Aorta (tissue), 5 donors: ENCODE measurements around the gene MTF1. TPM values are rescaled to one million over a fixed set of nuclear protein-coding genes. Genes with fewer than 3 reads are reported as not detected.

Experiments
- ATAC-seq: fragments of 200-7000 bp; cut with Tn5 transposase; one replicate; pipeline ENCODE4 v1.9.1; 2022; ENCODE audit warnings: moderate library complexity; ENCODE audit not compliant: low FRiP score
- DNase-seq, 2 donors: peaks; one replicate each; pipeline ENCODE4 v3.0.0-alpha.2; 2020
- H3K27ac ChIP-seq, 2 donors: one replicate each; pipeline ENCODE4 v1.5.1; 2013; ENCODE audit warnings: low read length in 2 of 2, mild to moderate bottlenecking in 2 of 2, moderate library complexity in 2 of 2, control low read depth in 1 of 2, inconsistent platforms in 1 of 2, low read depth in 1 of 2
- H3K27me3 ChIP-seq, 2 donors: one replicate each; pipeline ENCODE4 v1.6.1; 2013; ENCODE audit warnings: control low read depth in 1 of 2, low read length in 1 of 2, mild to moderate bottlenecking in 1 of 2, moderate library complexity in 1 of 2; ENCODE audit not compliant: insufficient read depth in 2 of 2, control insufficient read depth in 1 of 2
- H3K36me3 ChIP-seq, 2 donors: one replicate each; pipeline ENCODE4 v1.6.1; 2013; ENCODE audit warnings: control low read depth in 1 of 2, low read length in 1 of 2, mild to moderate bottlenecking in 1 of 2; ENCODE audit not compliant: insufficient read depth in 2 of 2, control insufficient read depth in 1 of 2
- H3K4me1 ChIP-seq, 2 donors: one replicate each; pipeline ENCODE4 v1.6.1; 2013; ENCODE audit warnings: low read length in 2 of 2, control low read depth in 1 of 2, mild to moderate bottlenecking in 1 of 2, moderate library complexity in 1 of 2; ENCODE audit not compliant: insufficient read depth in 2 of 2, control insufficient read depth in 1 of 2
- H3K4me3 ChIP-seq, 2 donors: one replicate each; pipeline ENCODE4 v1.5.1; 2013; ENCODE audit warnings: low read length in 2 of 2, control low read depth in 1 of 2, mild to moderate bottlenecking in 1 of 2
- H3K9me3 ChIP-seq: one replicate; pipeline ENCODE4 v1.6.1; 2013; ENCODE audit warnings: mild to moderate bottlenecking, low read length; ENCODE audit not compliant: control insufficient read depth
- WGBS, 2 donors: extraction: QIAGEN DNeasy Blood & Tissue Kit; methylation state at CpG; one replicate each; pipeline ENCODE4 v1.1.7; 2013; 5-methylcytosine and 5-hydroxymethylcytosine counted together
- intact Hi-C, 2 donors: fragments of 100-400 bp; cut with DNase I; formaldehyde crosslinking; loops; one replicate each; pipeline versions ENCODE4 v1.14.2 to v1.15.0; 2022
- polyA plus RNA-seq, 2 donors: library from polyadenylated mRNA; stranded (reverse); fragments of 200-250 nt; gene quantifications; one replicate each; pipeline ENCODE4 v1.2.3, GENCODE V29; 2013
- total RNA-seq, 2 donors: library from RNA; stranded (reverse); fragmentation: NEBNext Ultra II Directional; extraction: Animal tissue kit (Norgen Biotek cat#: 25700); gene quantifications; one replicate each; pipeline ENCODE4 v1.2.1, GENCODE V29; 2021
- donor health status: healthy with polysubstance abuse.
- donor health status: Bipolar disorder and iron deficiency.
- donor health status: DM: no; HTN: no; CAD: no.
- donor health status: DM: no; HTN: no; CAD: no.
- donor health status: DM: yes; HTN: yes; CAD: no.

Gene MTF1
- total and polyA plus RNA-seq, 4 donors = 2.1 to 23.5 (median 11.9) TPM

GRCh38 chr1:37879865-37880264, 20.5 kb upstream of the MTF1 start:
- H3K27ac ChIP-seq = no peak overlapping the region
- DNase-seq (no peak), ATAC-seq (no peak)
- peaks cover 0 to 17% of the 10 kb centered on the region in 2 donors for H3K36me3 ChIP-seq
- H3K4me3 ChIP-seq = no peak overlapping the region
- H3K4me1 ChIP-seq = no peaks in the 10 kb centered on the region
- no peaks in the 10 kb centered on the region for H3K9me3 ChIP-seq
- intact Hi-C loops = no loop called here
- H3K27me3 ChIP-seq = no peaks in the 10 kb centered on the region
- 89 to 90% methylated on average over 4 of the region's 4 CpGs for WGBS, 2 donors

- no peaks in the 10 kb centered on the region for H3K27me3 ChIP-seq
- no peaks in the 10 kb centered on the region for H3K9me3 ChIP-seq
- no peak for DNase-seq
- H3K4me3 ChIP-seq = no peak overlapping the region
- H3K4me1 ChIP-seq = no peaks in the 10 kb centered on the region
- no peak overlapping the region for H3K27ac ChIP-seq
- WGBS, 2 donors = 89% methylated on average over 6 of the region's 6 CpGs
- no peak for ATAC-seq
- H3K36me3 ChIP-seq = peaks cover 5 to 13% of the 10 kb centered on the region in 2 donors
- intact Hi-C loops = no loop called here
Measured at GRCh38 chr1:37878071-37878470, 18.7 kb upstream of the MTF1 start.

GRCh38 chr1:37875833-37876232, 16.4 kb upstream of the MTF1 start:
- H3K27me3 ChIP-seq = no peaks in the 10 kb centered on the region
- no peak for DNase-seq
- no peak for ATAC-seq
- intact Hi-C loops = no loop called here
- no peaks in the 10 kb centered on the region for H3K9me3 ChIP-seq
- H3K4me1 ChIP-seq = no peaks in the 10 kb centered on the region
- no peak overlapping the region for H3K27ac ChIP-seq
- peaks cover 13 to 15% of the 10 kb centered on the region in 2 donors for H3K36me3 ChIP-seq
- 96 to 100% methylated on average over 1 of the region's 1 CpG for WGBS, 2 donors
- H3K4me3 ChIP-seq = no peak overlapping the region

- H3K36me3 ChIP-seq = peaks cover 9 to 15% of the 10 kb centered on the region in 2 donors
Measured at GRCh38 chr1:37872692-37873091, 13.3 kb upstream of the MTF1 start.

GRCh38 chr1:37868466-37868865, 9.1 kb upstream of the MTF1 start:
- WGBS, 2 donors = 52% methylated on average over 2 of the region's 2 CpGs
- no peak overlapping the region for H3K27ac ChIP-seq
- intact Hi-C loops = no loop called here

More at GRCh38 chr1:37872692-37873091, 13.3 kb upstream of the MTF1 start:
- 95 to 96% methylated on average over 1 of the region's 1 CpG for WGBS, 2 donors
- no peaks in the 10 kb centered on the region for H3K27me3 ChIP-seq
- intact Hi-C loops = no loop called here
- DNase-seq (no peak), ATAC-seq (no peak)
- H3K4me3 ChIP-seq = no peak overlapping the region
- H3K4me1 ChIP-seq = no peaks in the 10 kb centered on the region
- H3K9me3 ChIP-seq = no peaks in the 10 kb centered on the region
- no peak overlapping the region for H3K27ac ChIP-seq

GRCh38 chr1:37867784-37868183, 8.4 kb upstream of the MTF1 start:
- Histone ChIP-seq H3K27ac (no peak overlapping the region), H3K36me3 (peaks cover 13 to 16% of the 10 kb centered on the region in 2 donors), H3K4me3 (no peak overlapping the region), H3K9me3 (no peaks in the 10 kb centered on the region), H3K27me3 (no peaks in the 10 kb centered on the region), H3K4me1 (no peaks in the 10 kb centered on the region)
- no peak for DNase-seq
- intact Hi-C loops = no loop called here
- WGBS, 2 donors = 91% methylated on average over 6 of the region's 6 CpGs
- ATAC-seq = no peak

More at GRCh38 chr1:37868466-37868865, 9.1 kb upstream of the MTF1 start:
- Histone ChIP-seq H3K4me1 (no peaks in the 10 kb centered on the region), H3K27me3 (no peaks in the 10 kb centered on the region), H3K9me3 (no peaks in the 10 kb centered on the region), H3K36me3 (peaks cover 14 to 17% of the 10 kb centered on the region in 2 donors), H3K4me3 (no peak overlapping the region)
- DNase-seq (no peak), ATAC-seq (no peak)

- DNase-seq (no peak), ATAC-seq (no peak)
- Histone ChIP-seq H3K9me3 (no peaks in the 10 kb centered on the region), H3K4me1 (no peaks in the 10 kb centered on the region), H3K36me3 (peaks cover 7 to 12% of the 10 kb centered on the region in 2 donors), H3K27me3 (no peaks in the 10 kb centered on the region), H3K27ac (no peak overlapping the region), H3K4me3 (no peak overlapping the region)
- 94 to 100% methylated on average over 1 of the region's 1 CpG for WGBS, 2 donors
- intact Hi-C loops = no loop called here
Measured at GRCh38 chr1:37866491-37866890, 7.1 kb upstream of the MTF1 start.

- WGBS, 2 donors = 88 to 89% methylated on average over 6 of the region's 6 CpGs
- Histone ChIP-seq H3K4me3 (no peak overlapping the region), H3K27me3 (no peaks in the 10 kb centered on the region), H3K36me3 (peaks cover 6 to 12% of the 10 kb centered on the region in 2 donors), H3K4me1 (no peaks in the 10 kb centered on the region), H3K27ac (no peak overlapping the region), H3K9me3 (no peaks in the 10 kb centered on the region)
- intact Hi-C loops = no loop called here
- DNase-seq = no peak
- no peak for ATAC-seq
Measured at GRCh38 chr1:37865348-37866120, 6.1 kb upstream of the MTF1 start.

GRCh38 chr1:37862330-37862729, 2.9 kb upstream of the MTF1 start:
- H3K36me3 ChIP-seq = peaks cover 6 to 7% of the 10 kb centered on the region in 2 donors
- no peak overlapping the region for H3K4me3 ChIP-seq
- H3K9me3 ChIP-seq = no peaks in the 10 kb centered on the region
- ATAC-seq (no peak), DNase-seq (no peak)
- H3K27me3 ChIP-seq = no peaks in the 10 kb centered on the region
- intact Hi-C loops = no loop called here
- WGBS, 2 donors = 82 to 83% methylated on average over 3 of the region's 3 CpGs
- H3K27ac ChIP-seq = no peak overlapping the region
- no peaks in the 10 kb centered on the region for H3K4me1 ChIP-seq
